Central memory CD4-positive, alpha-beta T cell (primary cell): ENCODE results near the gene OR1E2.
"Not testable (repeated sequence)": the region's sequence is repeated elsewhere in the genome, so short reads cannot be mapped to it uniquely, and the experiment has no call there.

Experiments
- DNase-seq: peaks from one replicate; pipeline ENCODE4 v3.0.0; 2022

Gene OR1E2

GRCh38 chr17:3397801-3398200 lies 35.8 kb downstream of the OR1E2 start:
- not testable (repeated sequence) for DNase-seq

GRCh38 chr17:3389791-3390190 lies 43.9 kb downstream of the OR1E2 start:
- DNase-seq: no peak

GRCh38 chr17:3385869-3386816 lies 47.5 kb downstream of the OR1E2 start, which contains the start of gene OR3A2:
Gene OR3A2 (minus strand): TSS chr17:3386308.
- DNase-seq: peak; percentile 34
